B cell (primary cell): ENCODE data around the gene CHMP1A.

Experiments used
- CTCF ChIP-seq: fragments of 200-600 bp; IDR thresholded peaks from one replicate; pipeline ENCODE4 v1.8.0; 2022; ENCODE audit warnings: antibody characterized with exemption, mild to moderate bottlenecking
- EZH2 ChIP-seq: IDR thresholded peaks from 2 replicates; pipeline ENCODE4 v1.6.1; 2012; ENCODE audit warnings: borderline replicate concordance, low read depth, mild to moderate bottlenecking, moderate library complexity, low read length; ENCODE audit not compliant: insufficient read depth, poor library complexity, severe bottlenecking

DNA sequence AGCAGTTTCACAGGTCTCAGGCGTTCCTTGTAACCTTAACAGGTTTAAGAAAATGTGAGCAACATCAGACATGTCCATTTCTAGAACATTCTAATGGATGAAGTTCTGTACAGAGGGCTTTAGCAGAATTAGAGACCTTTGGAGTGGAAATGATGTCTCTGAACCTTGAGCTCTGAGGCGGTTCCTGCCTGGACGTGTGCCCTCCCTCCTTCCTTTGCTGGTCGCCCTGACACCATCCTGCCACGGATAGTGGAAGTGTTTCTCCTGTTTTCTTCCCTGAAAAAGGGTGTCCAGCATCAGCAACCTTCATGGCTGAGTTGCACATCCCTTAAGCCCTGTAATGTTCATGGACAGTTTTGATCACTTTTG lies 11.3 kb upstream of the CHMP1A start:
- TF ChIP-seq CTCF (no peak), EZH2 (no peak)
